ENCODE results near the gene GAK. TPM values are rescaled to one million over a fixed set of nuclear protein-coding genes. Genes with fewer than 3 reads are reported as not detected.

Gene GAK
- total RNA-seq, 2 donors from 2014 or later, result 104 to 121 TPM

DNA sequence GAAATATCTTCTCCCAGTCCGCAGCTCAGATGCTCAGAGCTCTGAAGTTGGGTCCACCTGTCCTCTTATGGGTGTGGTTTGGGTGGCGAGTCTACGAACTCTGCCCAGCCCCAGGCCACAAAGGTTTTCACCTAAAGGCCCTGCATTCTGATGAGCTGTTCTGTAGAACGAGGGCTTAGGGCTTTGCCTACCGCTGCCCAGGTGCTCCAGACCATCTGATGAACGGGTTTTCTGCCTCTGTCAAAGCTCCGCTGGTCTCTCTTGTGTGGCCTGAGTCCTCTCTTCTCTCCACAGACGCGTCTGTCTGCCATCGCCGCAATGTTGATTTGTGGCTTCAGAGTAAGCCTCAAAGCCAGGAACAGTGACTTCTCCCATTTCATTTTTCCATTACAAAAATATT lies 77.8 kb downstream of the GAK start:
- no peaks in the 10 kb centered on the region for H3K9me3 Mint-ChIP-seq
- peaks cover 67% of the 10 kb centered on the region for H3K36me3 Mint-ChIP-seq (ENCODE audit: low read depth)
- H3K4me3 ChIP-seq (ENCODE audit: low read length), result no peak overlapping the region
- no peak overlapping the region for H3K9ac ChIP-seq (ENCODE audit: extremely low read depth, low read length, poor library complexity, severe bottlenecking)
- no peak for DNase-seq
- H3K27ac ChIP-seq (ENCODE audit: low read depth, low read length), result no peak overlapping the region
- H3K36me3 ChIP-seq (ENCODE audit: control insufficient read depth, insufficient read depth, low read length), result peaks cover 40% of the 10 kb centered on the region
- H3K27me3 ChIP-seq (ENCODE audit: control insufficient read depth, insufficient read depth, low read length, poor library complexity, severe bottlenecking), result no peaks in the 10 kb centered on the region
- H3K4me1 ChIP-seq (ENCODE audit: control insufficient read depth, insufficient read depth, low read length), result no peaks in the 10 kb centered on the region
- no peaks in the 10 kb centered on the region for H3K27me3 Mint-ChIP-seq (ENCODE audit: insufficient read depth)
- no peak overlapping the region for H3K27ac Mint-ChIP-seq
- no peaks in the 10 kb centered on the region for H3K4me1 Mint-ChIP-seq
- H3K9me3 ChIP-seq (ENCODE audit: control insufficient read depth, low read length), result no peaks in the 10 kb centered on the region
- WGBS, 2 experiments (ENCODE audit: insufficient coverage in 1 of 2, insufficient read length in 1 of 2), result 96% methylated on average over 9 to 11 of the region's 11 CpGs
- TF ChIP-seq, protein P1, sequence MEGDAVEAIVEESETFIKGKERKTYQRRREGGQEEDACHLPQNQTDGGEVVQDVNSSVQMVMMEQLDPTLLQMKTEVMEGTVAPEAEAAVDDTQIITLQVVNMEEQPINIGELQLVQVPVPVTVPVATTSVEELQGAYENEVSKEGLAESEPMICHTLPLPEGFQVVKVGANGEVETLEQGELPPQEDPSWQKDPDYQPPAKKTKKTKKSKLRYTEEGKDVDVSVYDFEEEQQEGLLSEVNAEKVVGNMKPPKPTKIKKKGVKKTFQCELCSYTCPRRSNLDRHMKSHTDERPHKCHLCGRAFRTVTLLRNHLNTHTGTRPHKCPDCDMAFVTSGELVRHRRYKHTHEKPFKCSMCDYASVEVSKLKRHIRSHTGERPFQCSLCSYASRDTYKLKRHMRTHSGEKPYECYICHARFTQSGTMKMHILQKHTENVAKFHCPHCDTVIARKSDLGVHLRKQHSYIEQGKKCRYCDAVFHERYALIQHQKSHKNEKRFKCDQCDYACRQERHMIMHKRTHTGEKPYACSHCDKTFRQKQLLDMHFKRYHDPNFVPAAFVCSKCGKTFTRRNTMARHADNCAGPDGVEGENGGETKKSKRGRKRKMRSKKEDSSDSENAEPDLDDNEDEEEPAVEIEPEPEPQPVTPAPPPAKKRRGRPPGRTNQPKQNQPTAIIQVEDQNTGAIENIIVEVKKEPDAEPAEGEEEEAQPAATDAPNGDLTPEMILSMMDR (conservative IDR thresholded peaks at IDR 0.05), result no peak
- H3K4me3 Mint-ChIP-seq, result no peak overlapping the region

DNA sequence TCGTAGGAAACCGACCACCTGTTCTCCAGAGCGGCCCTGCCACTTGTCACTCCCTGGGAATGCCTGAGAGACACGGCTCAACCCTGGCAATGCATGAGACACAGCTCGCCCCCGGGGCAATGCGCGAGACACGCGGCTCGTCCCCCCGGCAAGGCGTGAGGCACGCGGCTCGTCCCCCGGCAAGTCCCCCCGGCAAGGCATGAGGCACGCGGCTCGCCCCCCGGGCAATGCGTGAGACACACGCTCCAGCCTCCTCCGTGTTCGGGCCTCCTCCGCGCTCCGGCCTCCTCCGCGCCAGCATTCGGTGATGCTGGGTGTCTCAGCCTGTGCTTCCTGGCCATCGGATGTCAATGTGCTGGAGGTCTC lies 78.7 kb downstream of the GAK start:
- H3K4me3 ChIP-seq (ENCODE audit: low read length), result no peak overlapping the region
- H3K9ac ChIP-seq (ENCODE audit: extremely low read depth, low read length, poor library complexity, severe bottlenecking), result no peak overlapping the region
- Mint-ChIP-seq H3K27me3 (ENCODE audit: insufficient read depth) (no peaks in the 10 kb centered on the region), H3K9me3 (no peaks in the 10 kb centered on the region), H3K36me3 (ENCODE audit: low read depth) (peaks cover 66% of the 10 kb centered on the region), H3K4me3 (no peak overlapping the region), H3K4me1 (no peaks in the 10 kb centered on the region), H3K27ac (no peak overlapping the region)
- H3K4me1 ChIP-seq (ENCODE audit: control insufficient read depth, insufficient read depth, low read length), result no peaks in the 10 kb centered on the region
- H3K9me3 ChIP-seq (ENCODE audit: control insufficient read depth, low read length), result no peaks in the 10 kb centered on the region
- H3K27ac ChIP-seq (ENCODE audit: low read depth, low read length), result no peak overlapping the region
- TF ChIP-seq, protein P1 (conservative IDR thresholded peaks at IDR 0.05), result no peak
- no peak for DNase-seq
- 92 to 95% methylated on average over 22 to 33 of the region's 33 CpGs for WGBS, 2 experiments (ENCODE audit: insufficient coverage in 1 of 2, insufficient read length in 1 of 2)
- H3K36me3 ChIP-seq (ENCODE audit: control insufficient read depth, insufficient read depth, low read length), result peaks cover 40% of the 10 kb centered on the region
- H3K27me3 ChIP-seq (ENCODE audit: control insufficient read depth, insufficient read depth, low read length, poor library complexity, severe bottlenecking), result no peaks in the 10 kb centered on the region

DNA sequence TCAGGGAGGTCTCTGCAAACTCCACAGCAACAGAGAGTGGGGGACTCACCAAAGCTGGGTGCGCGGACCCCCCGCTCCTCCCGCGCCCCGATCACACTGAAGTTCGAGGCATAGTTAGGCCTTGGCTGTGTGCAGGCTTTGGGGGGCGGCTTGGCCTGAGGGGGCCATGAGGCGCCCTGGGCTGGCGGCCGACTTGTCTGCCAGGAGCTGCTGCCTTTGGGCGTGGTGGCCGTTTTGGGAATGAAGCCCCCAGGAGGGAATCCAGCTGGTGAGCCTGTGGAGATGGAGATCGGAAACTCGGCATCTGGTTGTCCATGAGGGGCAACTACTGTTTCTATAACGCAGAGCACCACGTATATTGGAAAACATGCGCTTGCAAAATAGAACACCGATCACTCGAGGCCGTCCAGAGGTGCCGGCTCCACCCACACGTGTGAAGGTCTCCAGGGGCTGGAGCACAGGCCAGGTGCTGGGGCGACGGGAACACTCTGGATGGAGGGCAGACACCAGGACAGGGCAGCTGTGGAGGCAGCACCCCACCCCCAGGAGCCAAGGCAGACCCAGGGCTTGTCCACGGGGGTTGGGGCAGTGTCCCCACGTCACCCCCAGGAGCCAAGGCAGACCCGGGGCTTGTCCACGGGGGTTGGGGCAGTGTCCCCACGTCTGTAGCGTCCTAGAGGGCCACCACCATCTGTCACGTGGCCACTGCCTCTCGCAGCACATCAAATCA lies 80.2 kb downstream of the GAK start:
- DNase-seq, result no peak

More for the DNA sequence above, 80.2 kb downstream of the GAK start:
- no peaks in the 10 kb centered on the region for H3K9me3 Mint-ChIP-seq
- Histone ChIP-seq H3K4me1 (ENCODE audit: control insufficient read depth, insufficient read depth, low read length) (no peaks in the 10 kb centered on the region), H3K27ac (ENCODE audit: low read depth, low read length) (no peak overlapping the region), H3K36me3 (ENCODE audit: control insufficient read depth, insufficient read depth, low read length) (peaks cover 30% of the 10 kb centered on the region), H3K27me3 (ENCODE audit: control insufficient read depth, insufficient read depth, low read length, poor library complexity, severe bottlenecking) (no peaks in the 10 kb centered on the region), H3K9me3 (ENCODE audit: control insufficient read depth, low read length) (no peaks in the 10 kb centered on the region), H3K4me3 (ENCODE audit: low read length) (no peak overlapping the region), H3K9ac (ENCODE audit: extremely low read depth, low read length, poor library complexity, severe bottlenecking) (no peak overlapping the region)
- peaks cover 62% of the 10 kb centered on the region for H3K36me3 Mint-ChIP-seq (ENCODE audit: low read depth)
- no peaks in the 10 kb centered on the region for H3K4me1 Mint-ChIP-seq
- WGBS, 2 experiments (ENCODE audit: insufficient coverage in 1 of 2, insufficient read length in 1 of 2), result 94% methylated on average over 30 to 33 of the region's 33 CpGs
- H3K4me3 Mint-ChIP-seq, result no peak overlapping the region
- H3K27me3 Mint-ChIP-seq (ENCODE audit: insufficient read depth), result no peaks in the 10 kb centered on the region
- TF ChIP-seq, protein P1 (conservative IDR thresholded peaks at IDR 0.05), result no peak
- H3K27ac Mint-ChIP-seq, result no peak overlapping the region
